ENCODE data around the gene HSPA1B. TPM values are rescaled to one million over a fixed set of nuclear protein-coding genes. Genes with fewer than 3 reads are reported as not detected.

Gene HSPA1B
- total and polyA plus RNA-seq, 2 of the 4 experiments (the other 2 are of a cell fraction) = 61.1 to 93.6 TPM

DNA sequence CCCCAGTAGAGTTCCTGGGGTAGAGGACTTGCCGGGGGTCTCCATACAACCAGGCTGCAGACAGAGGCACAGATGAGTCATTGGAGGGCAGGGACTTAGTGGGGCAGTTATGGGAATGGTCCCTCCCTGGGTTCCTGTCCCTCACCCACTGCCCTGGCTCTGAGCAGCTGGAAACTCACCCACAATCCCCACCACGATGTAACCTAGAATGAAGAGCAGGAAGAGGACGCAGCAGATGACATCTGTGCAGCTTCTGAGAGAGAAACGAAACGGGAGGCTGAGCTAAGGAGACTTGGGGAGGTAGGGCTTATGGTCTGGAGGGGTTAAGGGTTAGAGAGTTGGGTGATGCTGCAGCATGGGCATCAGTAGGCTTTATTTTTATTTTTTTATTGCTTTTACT lies 48.3 kb downstream of the HSPA1B start:
- H3K9ac ChIP-seq (ENCODE audit: low read depth, low read length) = no peak overlapping the region
- no peak overlapping the region for H2BK5ac ChIP-seq (ENCODE audit: low read depth, low read length, poor library complexity, severe bottlenecking)
- H3K4me3 ChIP-seq (ENCODE audit: insufficient read depth, low read depth, low read length) = no peak overlapping the region
- ChIA-PET POLR2A (ENCODE audit: unreplicated experiment) (no interaction called here), CTCF (interaction anchor here (1.2 kb wide), 1 partner anchor 14 kb away, joined by 7 read pairs; no protein-coding TSS in a partner anchor)
- H2BK15ac ChIP-seq (ENCODE audit: low read depth, low read length) = no peak overlapping the region
- no peak overlapping the region for H3K4ac ChIP-seq (ENCODE audit: low read depth, low read length)
- no TSS peak for BruUV-seq (replicated peaks)
- H4K5ac ChIP-seq (ENCODE audit: low read depth, low read length) = no peak overlapping the region
- no peaks in the 10 kb centered on the region for H3K79me1 ChIP-seq (ENCODE audit: low read depth in 1 of 2, low read length in 2 of 2)
- no peak overlapping the region for H2BK120ac ChIP-seq (ENCODE audit: low read depth, low read length)
- no peak overlapping the region for H2BK20ac ChIP-seq (ENCODE audit: low read depth, low read length)
- no peak overlapping the region for H4K8ac ChIP-seq (ENCODE audit: low read depth in 2 of 2, low read length in 2 of 2)
- H3K18ac ChIP-seq (ENCODE audit: low read depth, low read length) = no peak overlapping the region
- no peaks in the 10 kb centered on the region for H3K27me3 ChIP-seq (ENCODE audit: control insufficient read depth, insufficient read depth, low read length)
- no peak for ATAC-seq (ENCODE audit: low read depth)
- no peak for TF ChIP-seq CEBPB (IDR thresholded peaks at IDR 0.05; ENCODE audit: low read depth, low read length)
- TF ChIP-seq RFX5 (IDR thresholded peaks at IDR 0.05; ENCODE audit: low read depth, low read length) = no peak
- TF ChIP-seq, protein P1, sequence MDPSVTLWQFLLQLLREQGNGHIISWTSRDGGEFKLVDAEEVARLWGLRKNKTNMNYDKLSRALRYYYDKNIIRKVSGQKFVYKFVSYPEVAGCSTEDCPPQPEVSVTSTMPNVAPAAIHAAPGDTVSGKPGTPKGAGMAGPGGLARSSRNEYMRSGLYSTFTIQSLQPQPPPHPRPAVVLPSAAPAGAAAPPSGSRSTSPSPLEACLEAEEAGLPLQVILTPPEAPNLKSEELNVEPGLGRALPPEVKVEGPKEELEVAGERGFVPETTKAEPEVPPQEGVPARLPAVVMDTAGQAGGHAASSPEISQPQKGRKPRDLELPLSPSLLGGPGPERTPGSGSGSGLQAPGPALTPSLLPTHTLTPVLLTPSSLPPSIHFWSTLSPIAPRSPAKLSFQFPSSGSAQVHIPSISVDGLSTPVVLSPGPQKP (IDR thresholded peaks at IDR 0.05; ENCODE audit: borderline replicate concordance, low read depth, low read length) = no peak
- no peak for TF ChIP-seq MAFK (IDR thresholded peaks at IDR 0.05; ENCODE audit: low read depth, low read length)
- TF ChIP-seq, protein P2, sequence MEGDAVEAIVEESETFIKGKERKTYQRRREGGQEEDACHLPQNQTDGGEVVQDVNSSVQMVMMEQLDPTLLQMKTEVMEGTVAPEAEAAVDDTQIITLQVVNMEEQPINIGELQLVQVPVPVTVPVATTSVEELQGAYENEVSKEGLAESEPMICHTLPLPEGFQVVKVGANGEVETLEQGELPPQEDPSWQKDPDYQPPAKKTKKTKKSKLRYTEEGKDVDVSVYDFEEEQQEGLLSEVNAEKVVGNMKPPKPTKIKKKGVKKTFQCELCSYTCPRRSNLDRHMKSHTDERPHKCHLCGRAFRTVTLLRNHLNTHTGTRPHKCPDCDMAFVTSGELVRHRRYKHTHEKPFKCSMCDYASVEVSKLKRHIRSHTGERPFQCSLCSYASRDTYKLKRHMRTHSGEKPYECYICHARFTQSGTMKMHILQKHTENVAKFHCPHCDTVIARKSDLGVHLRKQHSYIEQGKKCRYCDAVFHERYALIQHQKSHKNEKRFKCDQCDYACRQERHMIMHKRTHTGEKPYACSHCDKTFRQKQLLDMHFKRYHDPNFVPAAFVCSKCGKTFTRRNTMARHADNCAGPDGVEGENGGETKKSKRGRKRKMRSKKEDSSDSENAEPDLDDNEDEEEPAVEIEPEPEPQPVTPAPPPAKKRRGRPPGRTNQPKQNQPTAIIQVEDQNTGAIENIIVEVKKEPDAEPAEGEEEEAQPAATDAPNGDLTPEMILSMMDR (conservative IDR thresholded peaks at IDR 0.05; ENCODE audit: low read depth, low read length) = no peak
- TF ChIP-seq FOS (IDR thresholded peaks at IDR 0.05; ENCODE audit: low read depth, low read length) = no peak
- TF ChIP-seq MAZ (IDR thresholded peaks at IDR 0.05; ENCODE audit: borderline replicate concordance, low read depth, low read length) = no peak
- TF ChIP-seq MXI1 (IDR thresholded peaks at IDR 0.05; ENCODE audit: borderline replicate concordance, low read depth, low read length) = no peak
- TF ChIP-seq NFE2L2 (IDR thresholded peaks at IDR 0.05; ENCODE audit: low read depth, low read length) = no peak
- no peak for TF ChIP-seq POLR2A (IDR thresholded peaks at IDR 0.05; ENCODE audit: low read depth, low read length)
- no peak for TF ChIP-seq RAD21 (IDR thresholded peaks at IDR 0.05; ENCODE audit: low read length)
- TF ChIP-seq CHD1 (IDR thresholded peaks at IDR 0.05; ENCODE audit: low read depth, low read length) = no peak
- no peak for TF ChIP-seq BHLHE40 (IDR thresholded peaks at IDR 0.05; ENCODE audit: low read depth, low read length)
- TF ChIP-seq, protein P3, sequence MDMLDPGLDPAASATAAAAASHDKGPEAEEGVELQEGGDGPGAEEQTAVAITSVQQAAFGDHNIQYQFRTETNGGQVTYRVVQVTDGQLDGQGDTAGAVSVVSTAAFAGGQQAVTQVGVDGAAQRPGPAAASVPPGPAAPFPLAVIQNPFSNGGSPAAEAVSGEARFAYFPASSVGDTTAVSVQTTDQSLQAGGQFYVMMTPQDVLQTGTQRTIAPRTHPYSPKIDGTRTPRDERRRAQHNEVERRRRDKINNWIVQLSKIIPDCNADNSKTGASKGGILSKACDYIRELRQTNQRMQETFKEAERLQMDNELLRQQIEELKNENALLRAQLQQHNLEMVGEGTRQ (IDR thresholded peaks at IDR 0.05; ENCODE audit: low read depth, low read length) = no peak
- TF ChIP-seq SMC3 (IDR thresholded peaks at IDR 0.05; ENCODE audit: low read depth, low read length) = no peak
- no peak for TF ChIP-seq RCOR1 (IDR thresholded peaks at IDR 0.05; ENCODE audit: insufficient replicate concordance, low read length)
- H4K20me1 ChIP-seq (ENCODE audit: insufficient read depth, low read length) = no peaks in the 10 kb centered on the region
- no peaks in the 10 kb centered on the region for H3K9me1 ChIP-seq (ENCODE audit: insufficient read depth, low read length)
- H3K14ac ChIP-seq (replicated peaks; ENCODE audit: low read depth, low read length) = no peak overlapping the region
- peaks cover 15% of the 10 kb centered on the region for H3K36me3 ChIP-seq (ENCODE audit: control insufficient read depth, insufficient read depth, low read length)
- no peak overlapping the region; the same call in 1 of the 2 replicates for H2AK5ac ChIP-seq (ENCODE audit: low read depth, low read length)
- in situ Hi-C loops (cut with MboI; ENCODE audit: low sequenced_read_pairs) = no loop called here
- H3K23ac ChIP-seq (ENCODE audit: low read depth, low read length) = no peak overlapping the region
- dilution Hi-C loops (cut with HindIII; ENCODE audit: low sequenced_read_pairs, unreplicated experiment) = no loop called here
- H2AK9ac ChIP-seq (replicated peaks; ENCODE audit: low read depth, low read length, poor library complexity) = no peak overlapping the region
- no CpG with 5 or more reads among the region's 5 CpGs for WGBS, 2 experiments (ENCODE audit: extremely low coverage in 2 of 2, insufficient read length in 1 of 2)
- no peak overlapping the region for H3K27ac ChIP-seq (ENCODE audit: insufficient read depth, low read length)
- no peak overlapping the region for H3K4me2 ChIP-seq (ENCODE audit: low read depth, low read length)
- H3K56ac ChIP-seq (ENCODE audit: extremely low read depth, insufficient read depth, low read length) = no peak overlapping the region
- no peak overlapping the region; the same call in 1 of the 2 replicates for H4K91ac ChIP-seq (ENCODE audit: insufficient read depth, low read depth, low read length)
- peaks cover 12% of the 10 kb centered on the region for H3K4me1 ChIP-seq (ENCODE audit: control insufficient read depth, insufficient read depth, low read length)
- H3K9me3 ChIP-seq (ENCODE audit: control insufficient read depth, insufficient read depth, low read length) = no peaks in the 10 kb centered on the region
- no peak for DNase-seq
- no peak overlapping the region for H2AFZ ChIP-seq (replicated peaks; ENCODE audit: low read length, poor library complexity)
- intact Hi-C loops (cut with micrococcal nuclease) = no loop called here

Data from IMR-90 (cell line).